NT2/D1 (cell line): ENCODE measurements around the gene LRRC75B.
"Not testable (repeated sequence)": the region's sequence is repeated elsewhere in the genome, so short reads cannot be mapped to it uniquely, and the experiment has no call there.

ENCODE experiments used
- SUZ12 ChIP-seq: IDR thresholded peaks from 2 replicates; pipeline ENCODE4 v1.6.1; 2011; ENCODE audit not compliant: insufficient read length, insufficient read depth; ENCODE audit errors: extremely low read depth
- ZNF274 ChIP-seq: IDR thresholded peaks from 2 replicates; pipeline ENCODE4 v1.6.1; 2011; ENCODE audit warnings: mild to moderate bottlenecking, low read depth, low read length

GRCh38 chr22:24602105-24602749 lies 9.4 kb upstream of the LRRC75B start:
- TF ChIP-seq ZNF274, SUZ12: not testable (repeated sequence)
